GM12892 (cell line): ENCODE results near the gene GHR.
"Not testable (repeated sequence)": the region's sequence is repeated elsewhere in the genome, so short reads cannot be mapped to it uniquely, and the experiment has no call there.

ENCODE experiments used
- DNase-seq: peaks from one replicate; pipeline ENCODE4 v3.0.0; 2011; ENCODE audit not compliant: insufficient read length
- FAIRE-seq: peaks from 2 replicates; lab custom pipeline; 2011; peaks lifted over from hg19 to GRCh38; lab: Jason Lieb, UNC
- POLR2A ChIP-seq: IDR thresholded peaks from 2 replicates; pipeline ENCODE4 v1.6.1; 2011; ENCODE audit warnings: low read depth, low read length, control low read depth
- POLR2AphosphoS5 ChIP-seq: IDR thresholded peaks from 2 replicates; pipeline ENCODE4 v1.6.1; 2011; ENCODE audit warnings: low read depth, low read length, control low read depth
- TAF1 ChIP-seq: IDR thresholded peaks from 2 replicates; pipeline ENCODE4 v1.6.1; 2011; ENCODE audit warnings: low read depth, mild to moderate bottlenecking, control low read depth, low read length, borderline replicate concordance

The GHR gene

DNA sequence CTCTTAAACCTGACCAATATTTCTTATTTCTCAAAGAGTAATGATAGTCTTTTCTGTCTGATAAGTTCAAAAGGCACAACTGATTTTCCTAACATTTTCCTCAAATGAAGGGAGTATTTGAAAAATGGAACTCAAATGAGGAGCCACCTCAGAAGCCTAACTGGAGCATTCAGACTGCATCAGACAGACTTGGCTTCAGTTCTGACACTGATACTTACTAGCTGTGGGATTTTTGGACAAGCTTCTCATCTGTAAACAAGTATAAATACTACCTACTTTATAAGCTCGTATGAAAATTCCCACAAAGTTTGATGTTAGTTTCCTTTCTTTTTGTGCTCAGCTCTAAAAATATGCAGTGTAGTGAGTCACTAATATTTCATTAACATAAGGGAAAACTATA, 225.7 kb downstream of the GHR start:
- FAIRE-seq, result no peak
- no peak for DNase-seq
- TF ChIP-seq POLR2A, result no peak
- TF ChIP-seq TAF1, result no peak
- TF ChIP-seq POLR2AphosphoS5, result no peak

DNA sequence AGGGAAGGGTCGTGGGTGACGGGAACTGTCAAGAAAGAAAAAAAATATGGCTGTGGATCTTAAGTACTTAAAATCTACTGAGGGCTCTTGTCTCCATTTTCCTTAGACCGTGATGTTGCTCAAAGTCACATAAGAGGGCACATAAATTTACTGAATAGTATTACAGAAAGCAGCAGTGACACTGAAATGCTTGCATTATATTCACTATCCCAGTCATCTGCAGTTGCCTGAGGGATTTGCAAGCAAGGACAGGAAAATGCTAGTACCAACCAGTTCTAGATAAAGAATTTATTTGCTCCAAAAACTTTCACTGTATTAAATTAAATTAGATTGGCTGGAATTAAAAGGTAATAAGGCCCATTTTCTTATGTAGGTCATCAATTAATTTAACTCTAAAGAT, 226.8 kb downstream of the GHR start:
- FAIRE-seq (no peak), DNase-seq (no peak)
- TF ChIP-seq POLR2AphosphoS5 (no peak), POLR2A (no peak), TAF1 (no peak)

DNA sequence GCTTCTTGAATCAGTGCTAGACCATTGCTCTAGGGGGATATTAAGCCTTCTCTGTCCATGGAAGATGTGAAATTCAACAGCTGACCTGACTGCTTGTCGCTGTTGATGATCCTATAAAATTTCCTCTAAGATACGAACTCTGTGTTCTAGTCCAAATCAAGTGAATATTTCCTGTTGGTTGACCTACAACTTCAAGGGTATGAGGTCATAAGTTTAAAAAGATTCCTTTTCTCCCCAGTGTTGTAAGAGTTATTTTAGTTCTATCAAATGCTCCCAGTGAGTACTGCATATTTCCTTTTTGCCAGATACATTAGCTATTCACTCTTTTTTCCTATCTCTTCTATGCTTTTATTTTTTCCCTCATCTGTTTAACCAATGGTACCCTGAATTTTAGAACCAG, 230.5 kb downstream of the GHR start:
- TF ChIP-seq TAF1 (no peak), POLR2AphosphoS5 (no peak), POLR2A (no peak)
- FAIRE-seq (no peak), DNase-seq (no peak)

DNA sequence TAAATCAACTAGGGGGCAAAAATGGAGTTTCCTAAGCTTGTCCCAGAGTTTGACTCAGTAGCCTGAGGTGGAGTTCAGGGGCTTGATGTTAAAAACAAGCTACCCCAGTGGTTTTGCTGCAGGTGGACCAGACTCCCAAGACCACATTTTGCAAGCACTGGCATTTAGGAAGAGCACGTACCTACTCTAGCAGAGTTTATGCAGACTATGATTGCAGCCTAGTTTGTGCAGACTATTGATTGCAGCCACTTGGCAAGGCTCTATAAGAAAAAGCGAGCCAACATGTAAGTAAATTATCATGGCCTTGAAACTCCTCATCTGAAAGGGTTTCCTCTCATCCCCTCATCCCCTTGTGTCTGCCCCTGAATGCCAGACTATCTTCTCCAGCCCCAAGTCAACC, 231.4 kb downstream of the GHR start:
- FAIRE-seq, result no peak
- no peak for TF ChIP-seq POLR2AphosphoS5
- DNase-seq, result no peak

DNA sequence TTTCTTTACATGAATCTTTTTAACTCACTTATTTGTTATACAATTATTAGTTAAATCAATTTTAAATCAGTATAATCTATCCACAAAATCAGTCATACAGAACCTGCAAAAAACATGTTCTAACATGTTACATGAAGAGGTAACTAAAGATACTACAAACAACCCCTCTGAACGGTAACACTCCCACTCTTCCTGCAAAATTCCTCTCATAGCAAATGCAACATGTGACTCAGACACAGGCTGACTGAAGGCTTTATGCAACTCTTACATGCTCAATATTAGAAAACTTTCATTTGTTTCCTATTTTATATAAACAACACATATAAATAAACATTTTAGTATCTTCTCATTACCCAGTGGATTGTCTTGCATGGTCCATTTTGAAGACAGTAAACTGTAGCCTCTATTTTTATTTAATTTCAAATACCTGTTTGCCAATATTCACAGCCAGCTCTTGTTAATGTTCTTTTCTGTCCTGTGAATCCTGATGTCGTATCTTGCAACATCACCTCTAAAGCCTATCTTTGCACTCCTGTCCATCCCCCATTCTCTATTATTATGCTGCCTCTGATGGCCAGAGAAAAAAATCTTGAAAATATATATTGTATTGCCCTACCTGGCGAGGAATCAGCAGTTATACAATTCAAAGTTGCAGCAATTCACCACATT, 232.9 kb downstream of the GHR start:
- no peak for TF ChIP-seq POLR2A
- TF ChIP-seq TAF1, result no peak
- TF ChIP-seq POLR2AphosphoS5, result no peak
- DNase-seq (no peak), FAIRE-seq (no peak)

DNA sequence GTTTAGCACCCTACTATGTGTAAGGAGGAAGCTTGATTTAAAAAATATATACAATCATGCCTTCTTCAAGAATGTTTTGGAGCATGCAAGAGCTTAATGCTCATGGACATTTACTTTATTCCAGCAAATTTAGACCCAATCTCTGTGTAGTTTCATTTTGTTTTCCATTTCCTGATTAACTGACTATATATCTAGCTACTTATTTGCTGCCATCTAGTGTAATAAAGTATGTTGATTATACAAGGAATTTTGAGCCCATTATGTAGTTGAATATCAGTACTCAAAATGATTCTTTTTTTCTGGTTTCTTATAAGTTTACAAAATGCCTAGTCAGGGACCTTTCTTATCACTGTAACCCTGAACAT, 233.4 kb downstream of the GHR start:
- no peak for DNase-seq

DNA sequence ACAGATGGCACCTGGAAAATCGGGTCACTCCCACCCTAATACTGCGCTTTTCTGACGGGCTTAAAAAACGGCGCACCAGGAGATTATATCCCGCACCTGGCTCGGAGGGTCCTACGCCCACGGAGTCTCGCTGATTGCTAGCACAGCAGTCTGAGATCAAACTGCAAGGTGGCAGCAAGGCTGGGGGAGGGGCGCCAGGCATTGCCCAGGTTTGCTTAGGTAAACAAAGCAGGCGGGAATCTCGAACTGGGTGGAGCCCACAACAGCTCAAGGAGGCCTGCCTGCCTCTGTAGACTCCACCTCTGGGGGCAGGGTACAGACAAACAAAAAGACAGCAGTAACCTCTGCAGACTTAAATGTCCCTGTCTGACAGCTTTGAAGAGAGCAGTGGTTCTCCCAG, 236.6 kb downstream of the GHR start:
- FAIRE-seq, DNase-seq: not testable (repeated sequence)

More for the DNA sequence above, 233.4 kb downstream of the GHR start:
- TF ChIP-seq POLR2AphosphoS5 (no peak), TAF1 (no peak), POLR2A (no peak)
- FAIRE-seq, result no peak

DNA sequence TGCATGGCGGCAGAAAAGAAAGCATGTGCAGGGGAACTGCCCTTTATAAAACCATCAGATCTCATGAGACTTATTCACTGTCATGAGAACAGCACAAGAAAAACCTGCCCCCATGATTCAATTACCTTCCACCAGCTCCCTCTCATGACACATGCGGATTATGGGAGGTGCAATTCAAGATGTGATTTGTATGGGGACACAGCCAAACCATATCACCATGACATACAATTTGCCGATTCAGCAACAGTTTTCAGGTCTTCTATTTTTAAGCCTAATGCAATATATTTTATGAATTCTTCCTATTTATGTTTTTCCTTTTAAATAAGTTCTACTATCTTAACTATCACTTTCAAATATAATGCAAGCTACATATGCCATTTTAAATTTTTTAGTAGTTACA, 242.6 kb downstream of the GHR start:
- TF ChIP-seq POLR2AphosphoS5 (no peak), TAF1 (no peak), POLR2A (no peak)
- DNase-seq (no peak), FAIRE-seq (no peak)

DNA sequence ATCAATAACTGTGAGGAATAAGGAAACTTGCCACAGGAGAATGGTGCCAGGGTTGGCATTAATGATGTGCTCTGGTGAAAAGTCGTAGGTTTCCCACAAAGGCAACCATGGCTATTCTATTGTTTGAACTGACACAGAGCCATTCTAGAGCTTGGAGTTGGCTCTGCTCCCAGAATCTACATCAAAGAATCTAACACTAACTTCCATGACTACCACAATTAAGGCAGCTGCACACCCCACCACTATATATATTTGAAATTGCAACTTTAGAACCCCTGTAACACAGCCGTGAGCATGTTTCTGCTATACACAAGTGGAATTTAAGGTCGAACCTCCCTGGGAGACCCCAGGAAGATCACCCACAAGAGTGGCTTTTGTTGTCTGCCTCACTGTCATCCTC, 243.6 kb downstream of the GHR start:
- FAIRE-seq (no peak), DNase-seq (no peak)
- no peak for TF ChIP-seq POLR2AphosphoS5
- no peak for TF ChIP-seq POLR2A
- TF ChIP-seq TAF1, result no peak

DNA sequence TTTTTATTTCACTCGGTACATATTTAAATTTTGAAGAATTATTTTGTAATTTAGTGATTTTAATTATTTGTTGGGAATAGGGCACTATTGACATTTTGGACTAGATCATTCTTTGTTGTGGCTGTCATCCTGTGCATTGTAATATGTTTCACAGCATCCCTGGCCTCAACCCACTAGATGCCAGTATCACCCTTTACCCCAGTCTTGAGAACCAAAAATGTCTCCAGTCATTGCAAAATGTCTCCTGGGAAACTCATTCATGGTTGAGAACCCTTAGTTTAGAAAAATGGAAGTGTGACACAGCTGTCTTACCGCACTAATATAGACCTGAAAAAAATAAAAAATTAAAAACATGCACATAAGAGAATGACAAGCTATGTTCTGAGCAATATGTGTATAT, 245.0 kb downstream of the GHR start:
- TF ChIP-seq POLR2AphosphoS5, result no peak
- no peak for TF ChIP-seq TAF1
- no peak for TF ChIP-seq POLR2A
- DNase-seq (no peak), FAIRE-seq (no peak)

DNA sequence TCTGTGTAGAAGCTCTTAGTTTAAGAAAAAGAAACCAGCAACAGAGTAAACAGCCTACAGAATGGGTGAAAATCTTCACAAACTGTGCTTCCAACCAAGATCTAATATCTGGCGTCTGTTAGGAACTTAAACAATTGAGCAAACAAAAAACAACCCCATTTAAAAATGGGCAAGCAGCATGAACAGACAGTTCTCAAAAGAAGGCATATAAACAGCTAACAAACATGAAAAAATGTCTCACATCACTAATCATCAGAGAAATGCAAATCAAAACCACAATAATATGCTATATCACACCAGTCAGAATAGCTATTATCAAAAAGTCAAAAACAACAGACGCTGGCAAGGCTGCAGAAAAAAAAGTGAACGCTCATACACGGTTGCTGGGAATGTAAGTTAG, 249.7 kb downstream of the GHR start:
- TF ChIP-seq TAF1, result no peak
- no peak for TF ChIP-seq POLR2AphosphoS5
- TF ChIP-seq POLR2A, result no peak
- FAIRE-seq (no peak), DNase-seq (no peak)

DNA sequence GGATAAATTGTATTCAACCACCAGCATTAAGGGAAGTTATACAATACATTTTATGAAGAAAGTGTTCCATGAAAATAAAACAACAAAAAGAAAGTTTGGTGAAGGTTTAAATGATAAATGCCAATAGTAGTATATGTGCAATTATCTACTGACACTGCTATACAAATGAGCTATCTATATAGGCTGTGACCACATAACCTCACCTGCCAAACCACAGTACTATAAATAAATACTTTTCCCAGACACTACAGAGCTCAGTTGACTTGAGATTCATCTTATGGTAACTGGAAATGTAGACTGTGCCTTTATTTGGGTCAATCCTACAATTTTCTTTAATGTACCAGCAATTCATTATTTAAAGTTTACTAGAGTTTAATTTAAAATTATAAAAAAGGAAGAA, 252.4 kb downstream of the GHR start:
- FAIRE-seq, result no peak
- DNase-seq, result no peak
- TF ChIP-seq TAF1 (no peak), POLR2A (no peak), POLR2AphosphoS5 (no peak)

DNA sequence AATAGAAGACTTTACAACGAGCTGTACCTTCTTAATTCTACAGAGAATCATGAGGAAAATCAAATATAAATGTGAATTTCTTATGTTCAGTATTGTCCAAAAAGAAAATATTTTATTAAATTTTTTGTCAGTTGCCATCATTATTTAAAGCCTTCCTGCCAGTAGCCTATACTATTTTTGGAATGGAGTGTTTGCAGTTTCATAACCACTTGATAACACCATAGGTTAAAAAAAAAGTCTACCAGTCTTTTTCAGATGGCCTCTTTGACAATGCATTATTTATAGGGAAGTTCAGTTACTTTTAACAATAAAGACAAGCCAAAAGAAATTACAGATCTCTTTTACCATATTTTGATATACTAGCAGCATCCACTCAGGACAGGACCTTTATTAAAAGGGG, 253.1 kb downstream of the GHR start:
- TF ChIP-seq POLR2A (no peak), POLR2AphosphoS5 (no peak), TAF1 (no peak)
- DNase-seq (no peak), FAIRE-seq (no peak)
